H9 (cell line): ENCODE results near the gene TNC. TPM values are rescaled to one million over a fixed set of nuclear protein-coding genes. Genes with fewer than 3 reads are reported as not detected.

Experiments used
- DNase-seq: peaks from one replicate; pipeline ENCODE4 v3.0.0-alpha.2; 2017
- H2AFZ ChIP-seq: one replicate; pipeline ENCODE4 v1.6.1; 2013; ENCODE audit warnings: mild to moderate bottlenecking, low read length, control low read depth, moderate library complexity
- H2AK5ac ChIP-seq: 2 replicates; pipeline ENCODE4 v1.6.1; 2013; ENCODE audit warnings: low read length, control low read depth, mixed read lengths; ENCODE audit not compliant: insufficient read length
- H2BK120ac ChIP-seq: one replicate; pipeline ENCODE4 v1.6.1; 2013; ENCODE audit warnings: low read depth, mild to moderate bottlenecking, low read length, control low read depth, inconsistent platforms; ENCODE audit not compliant: poor library complexity, severe bottlenecking
- H2BK12ac ChIP-seq: 2 replicates; pipeline ENCODE4 v1.6.1; 2013; ENCODE audit warnings: low read length, control low read depth, mixed read lengths, low read depth; ENCODE audit not compliant: insufficient read length
- H2BK15ac ChIP-seq: 2 replicates; pipeline ENCODE4 v1.6.1; 2013; ENCODE audit warnings: low read depth, low read length, control low read depth
- H2BK20ac ChIP-seq: one replicate; pipeline ENCODE4 v1.6.1; 2013; ENCODE audit warnings: low read depth, mild to moderate bottlenecking, low read length, control low read depth, inconsistent platforms; ENCODE audit not compliant: poor library complexity, severe bottlenecking
- H2BK5ac ChIP-seq: 2 replicates; pipeline ENCODE4 v1.6.1; 2013; ENCODE audit warnings: low read length, control low read depth, mixed read lengths; ENCODE audit not compliant: insufficient read length
- H3K14ac ChIP-seq: 2 replicates; pipeline ENCODE4 v1.6.1; 2013; ENCODE audit warnings: low read length, control low read depth; ENCODE audit not compliant: insufficient read depth
- H3K18ac ChIP-seq: 2 replicates; pipeline ENCODE4 v1.6.1; 2013; ENCODE audit warnings: low read depth, mild to moderate bottlenecking, mixed read lengths, low read length, control low read depth; ENCODE audit not compliant: insufficient read length
- H3K23ac ChIP-seq: 2 replicates; pipeline ENCODE4 v1.6.1; 2013; ENCODE audit warnings: low read length, control low read depth, mixed read lengths, low read depth; ENCODE audit not compliant: insufficient read length
- H3K23me2 ChIP-seq: 2 replicates; pipeline ENCODE4 v1.6.1; 2013; ENCODE audit warnings: low read depth, mild to moderate bottlenecking, mixed read lengths, low read length, control low read depth; ENCODE audit not compliant: insufficient read length, poor library complexity, severe bottlenecking
- H3K27ac ChIP-seq: 2 replicates; pipeline ENCODE4 v1.5.1; 2013; ENCODE audit warnings: low read length, control low read depth, mixed read lengths, low read depth; ENCODE audit not compliant: insufficient read length
- H3K27me3 ChIP-seq: 2 replicates; pipeline ENCODE4 v1.6.1; 2013; ENCODE audit warnings: low read length, control low read depth, inconsistent platforms; ENCODE audit not compliant: insufficient read depth
- H3K4ac ChIP-seq: 2 replicates; pipeline ENCODE4 v1.6.1; 2013; ENCODE audit warnings: low read depth, mild to moderate bottlenecking, control low read depth, inconsistent platforms, low read length, moderate library complexity
- H3K4me1 ChIP-seq: 2 replicates; pipeline ENCODE4 v1.6.1; 2013; ENCODE audit warnings: low read length, control low read depth, inconsistent platforms; ENCODE audit not compliant: insufficient read depth
- H3K4me2 ChIP-seq: 2 replicates; pipeline ENCODE4 v1.6.1; 2013; ENCODE audit warnings: low read length, control low read depth, mixed read lengths; ENCODE audit not compliant: insufficient read length, insufficient read depth
- H3K56ac ChIP-seq: 2 replicates; pipeline ENCODE4 v1.6.1; 2013; ENCODE audit warnings: low read depth, mild to moderate bottlenecking, mixed read lengths, low read length, control low read depth; ENCODE audit not compliant: insufficient read length
- H3K79me1 ChIP-seq: 2 replicates; pipeline ENCODE4 v1.6.1; 2013; ENCODE audit warnings: low read depth, mild to moderate bottlenecking, moderate library complexity, low read length, control low read depth, inconsistent platforms; ENCODE audit not compliant: insufficient read depth, poor library complexity, severe bottlenecking
- H3K79me2 ChIP-seq: 2 replicates; pipeline ENCODE4 v1.6.1; 2013; ENCODE audit warnings: low read length, control low read depth, inconsistent platforms; ENCODE audit not compliant: insufficient read depth
- H3K9ac ChIP-seq: 2 replicates; pipeline ENCODE4 v1.6.1; 2013; ENCODE audit warnings: low read length, control low read depth, mixed read lengths; ENCODE audit not compliant: insufficient read length; ENCODE audit errors: extremely low read depth
- H3K9me3 ChIP-seq: one replicate; pipeline ENCODE4 v1.6.1; 2013; ENCODE audit warnings: low read depth, low read length, inconsistent platforms; ENCODE audit not compliant: control insufficient read depth
- H3T11ph ChIP-seq: one replicate; pipeline ENCODE4 v1.6.1; 2013; ENCODE audit warnings: mild to moderate bottlenecking, low read length, control low read depth, inconsistent platforms
- H4K20me1 ChIP-seq: one replicate; pipeline ENCODE4 v1.6.1; 2013; ENCODE audit not compliant: control insufficient read depth, insufficient read length, insufficient read depth
- H4K5ac ChIP-seq: 2 replicates; pipeline ENCODE4 v1.6.1; 2013; ENCODE audit warnings: low read depth, mild to moderate bottlenecking, mixed read lengths, low read length, control low read depth; ENCODE audit not compliant: insufficient read length
- H4K8ac ChIP-seq: replicated peaks from 2 replicates; pipeline ENCODE4 v1.6.1; 2013; ENCODE audit warnings: low read length, control low read depth, mixed read lengths, low read depth; ENCODE audit not compliant: insufficient read length
- H4K91ac ChIP-seq: 2 replicates; pipeline ENCODE4 v1.6.1; 2013; ENCODE audit warnings: low read depth, mild to moderate bottlenecking, moderate library complexity, mixed read lengths, low read length, control low read depth; ENCODE audit not compliant: insufficient read length
- H3K27ac Mint-ChIP-seq, 3 experiments: 2 replicates in 2 of 3; 3 replicates in 1 of 3; pipeline ENCODE4 v1.8.0; 2020 to 2021; ENCODE audit warnings: mixed read lengths in 3 of 3, mild to moderate bottlenecking in 1 of 3, moderate library complexity in 1 of 3
- H3K27me3 Mint-ChIP-seq: 2 replicates; pipeline ENCODE4 v1.8.0; 2021; ENCODE audit warnings: low read depth, mild to moderate bottlenecking, moderate library complexity, mixed read lengths
- H3K36me3 Mint-ChIP-seq, 3 experiments: 2 replicates in 2 of 3; 3 replicates in 1 of 3; pipeline ENCODE4 v1.8.0; 2020 to 2021; ENCODE audit warnings: low read depth in 3 of 3, mixed read lengths in 3 of 3; ENCODE audit not compliant: insufficient read depth in 1 of 3
- H3K4me1 Mint-ChIP-seq, 2 experiments: 2 replicates each; pipeline ENCODE4 v1.8.0; 2020; ENCODE audit warnings: mixed read lengths in 2 of 2
- H3K4me3 Mint-ChIP-seq, 2 experiments: 2 replicates in 1 of 2; 3 replicates in 1 of 2; pipeline ENCODE4 v1.8.0; 2020 to 2021; ENCODE audit warnings: mild to moderate bottlenecking in 2 of 2, mixed read lengths in 2 of 2, moderate library complexity in 1 of 2
- H3K9me3 Mint-ChIP-seq, 2 experiments: 2 replicates in 1 of 2; 3 replicates in 1 of 2; pipeline ENCODE4 v1.8.0; 2020; ENCODE audit warnings: mild to moderate bottlenecking in 2 of 2, mixed read lengths in 2 of 2, moderate library complexity in 1 of 2
- WGBS: extraction: QIAGEN DNeasy Blood & Tissue Kit; methylation state at CpG from one replicate; pipeline ENCODE4 v1.1.7; 2013; ENCODE audit warnings: missing lambda C conversion rate, low lambda C conversion rate, mixed read lengths; ENCODE audit not compliant: insufficient read length; ENCODE audit errors: extremely low coverage; 5-methylcytosine and 5-hydroxymethylcytosine counted together
- total RNA-seq: library from RNA; stranded (reverse); gene quantifications from 2 replicates; pipeline ENCODE4 v1.2.1, GENCODE V29; 2021
- TF ChIP-seq, protein P1 (sequence below): fragments of 200-600 bp; sonication (generic); conservative IDR thresholded peaks from 3 replicates; pipeline ENCODE4 v1.8.0; 2021; ENCODE audit warnings: antibody characterized with exemption, mild to moderate bottlenecking

Gene TNC
- total RNA-seq, 1 experiment from 2014 or later = 0.63 TPM

GRCh38 chr9:115088860-115089259 is 29.1 kb downstream of the TNC start:
- Histone ChIP-seq H2AFZ (no peak overlapping the region), H3T11ph (no peak overlapping the region), H2BK12ac (no peak overlapping the region), H3K23me2 (no peaks in the 10 kb centered on the region), H4K91ac (no peak overlapping the region), H3K18ac (no peak overlapping the region), H3K4ac (no peak overlapping the region), H3K27me3 (no peaks in the 10 kb centered on the region), H2AK5ac (no peak overlapping the region), H3K4me2 (no peak overlapping the region), H2BK15ac (no peak overlapping the region), H3K9me3 (no peaks in the 10 kb centered on the region), H4K20me1 (no peaks in the 10 kb centered on the region), H3K9ac (no peak overlapping the region), H3K27ac (no peak overlapping the region), H3K4me1 (no peaks in the 10 kb centered on the region), H2BK5ac (no peak overlapping the region), H2BK120ac (no peak overlapping the region), H3K56ac (no peak overlapping the region), H2BK20ac (no peak overlapping the region), H4K8ac (no peak overlapping the region), H3K79me1 (no peaks in the 10 kb centered on the region), H3K23ac (no peak overlapping the region), H3K14ac (no peak overlapping the region), H3K79me2 (no peaks in the 10 kb centered on the region), H4K5ac (no peak overlapping the region)
- Mint-ChIP-seq H3K36me3 (no peaks in the 10 kb centered on the region), H3K4me3 (no peak overlapping the region), H3K4me1 (peaks cover 17 to 19% of the 10 kb centered on the region in 2 experiments), H3K9me3 (no peaks in the 10 kb centered on the region), H3K27me3 (peaks cover 39% of the 10 kb centered on the region), H3K27ac (no peak overlapping the region)
- no peak for DNase-seq
- TF ChIP-seq, protein P1, sequence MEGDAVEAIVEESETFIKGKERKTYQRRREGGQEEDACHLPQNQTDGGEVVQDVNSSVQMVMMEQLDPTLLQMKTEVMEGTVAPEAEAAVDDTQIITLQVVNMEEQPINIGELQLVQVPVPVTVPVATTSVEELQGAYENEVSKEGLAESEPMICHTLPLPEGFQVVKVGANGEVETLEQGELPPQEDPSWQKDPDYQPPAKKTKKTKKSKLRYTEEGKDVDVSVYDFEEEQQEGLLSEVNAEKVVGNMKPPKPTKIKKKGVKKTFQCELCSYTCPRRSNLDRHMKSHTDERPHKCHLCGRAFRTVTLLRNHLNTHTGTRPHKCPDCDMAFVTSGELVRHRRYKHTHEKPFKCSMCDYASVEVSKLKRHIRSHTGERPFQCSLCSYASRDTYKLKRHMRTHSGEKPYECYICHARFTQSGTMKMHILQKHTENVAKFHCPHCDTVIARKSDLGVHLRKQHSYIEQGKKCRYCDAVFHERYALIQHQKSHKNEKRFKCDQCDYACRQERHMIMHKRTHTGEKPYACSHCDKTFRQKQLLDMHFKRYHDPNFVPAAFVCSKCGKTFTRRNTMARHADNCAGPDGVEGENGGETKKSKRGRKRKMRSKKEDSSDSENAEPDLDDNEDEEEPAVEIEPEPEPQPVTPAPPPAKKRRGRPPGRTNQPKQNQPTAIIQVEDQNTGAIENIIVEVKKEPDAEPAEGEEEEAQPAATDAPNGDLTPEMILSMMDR = no peak
- no CpG with 5 or more reads among the region's 1 CpG for WGBS
